Prostate gland (tissue), 2 donors: ENCODE results near the gene NSRP1.

Experiments used
- POLR2A ChIP-seq: fragments of 450-650 bp; IDR thresholded peaks from one replicate; pipeline ENCODE4 v1.6.1; 2016; ENCODE audit warnings: antibody characterized with exemption, mild to moderate bottlenecking
- TF ChIP-seq, protein P1 (sequence below), 4 experiments: fragments of 200-600 bp in 2 of 4; fragments of 450-650 bp in 2 of 4; sonication (generic) in 2 of 4; IDR thresholded peaks; 1 replicate in 3 of 4; 2 replicates in 1 of 4; pipeline ENCODE4 v1.5.1; 2016 to 2019; ENCODE audit warnings: antibody characterized with exemption in 4 of 4, mild to moderate bottlenecking in 2 of 4, moderate library complexity in 2 of 4

DNA sequence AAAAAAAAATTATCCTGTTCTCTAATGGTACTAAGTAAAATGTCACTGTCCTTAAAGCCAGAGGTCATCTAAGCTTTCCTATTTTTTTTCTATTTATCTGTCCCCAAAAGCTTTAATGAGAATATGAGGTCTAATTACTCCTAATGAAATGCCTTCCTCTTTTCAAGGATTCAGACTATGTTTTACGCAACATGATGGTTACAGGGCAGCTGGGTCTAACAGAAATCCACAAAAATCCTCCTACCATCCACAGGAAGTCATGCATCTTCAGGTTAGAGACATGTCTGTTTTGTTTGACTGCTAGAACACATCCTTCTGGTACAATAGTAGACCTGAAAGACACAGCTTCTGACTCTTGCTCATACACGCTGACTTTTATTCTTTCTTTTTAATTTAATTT is 29.7 kb upstream of the NSRP1 start:
- TF ChIP-seq POLR2A = no peak
- TF ChIP-seq, protein P1, sequence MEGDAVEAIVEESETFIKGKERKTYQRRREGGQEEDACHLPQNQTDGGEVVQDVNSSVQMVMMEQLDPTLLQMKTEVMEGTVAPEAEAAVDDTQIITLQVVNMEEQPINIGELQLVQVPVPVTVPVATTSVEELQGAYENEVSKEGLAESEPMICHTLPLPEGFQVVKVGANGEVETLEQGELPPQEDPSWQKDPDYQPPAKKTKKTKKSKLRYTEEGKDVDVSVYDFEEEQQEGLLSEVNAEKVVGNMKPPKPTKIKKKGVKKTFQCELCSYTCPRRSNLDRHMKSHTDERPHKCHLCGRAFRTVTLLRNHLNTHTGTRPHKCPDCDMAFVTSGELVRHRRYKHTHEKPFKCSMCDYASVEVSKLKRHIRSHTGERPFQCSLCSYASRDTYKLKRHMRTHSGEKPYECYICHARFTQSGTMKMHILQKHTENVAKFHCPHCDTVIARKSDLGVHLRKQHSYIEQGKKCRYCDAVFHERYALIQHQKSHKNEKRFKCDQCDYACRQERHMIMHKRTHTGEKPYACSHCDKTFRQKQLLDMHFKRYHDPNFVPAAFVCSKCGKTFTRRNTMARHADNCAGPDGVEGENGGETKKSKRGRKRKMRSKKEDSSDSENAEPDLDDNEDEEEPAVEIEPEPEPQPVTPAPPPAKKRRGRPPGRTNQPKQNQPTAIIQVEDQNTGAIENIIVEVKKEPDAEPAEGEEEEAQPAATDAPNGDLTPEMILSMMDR (IDR thresholded peaks at IDR 0.05) = no peak
